Stimulated activated CD4-positive, alpha-beta T cell treated with anti-CD3 and anti-CD28 coated beads, Interleukin-12 subunit alpha, Interleukin-12 subunit beta, amount 100 ng/mL, for 24 hours (primary cell): ENCODE data around the gene CDK1.

Source experiments
- DNase-seq, 2 experiments: peaks; one replicate each; pipeline ENCODE4 v3.0.0-alpha.2; 2020; ENCODE audit warnings: low read depth in 2 of 2

CDK1 gene

DNA sequence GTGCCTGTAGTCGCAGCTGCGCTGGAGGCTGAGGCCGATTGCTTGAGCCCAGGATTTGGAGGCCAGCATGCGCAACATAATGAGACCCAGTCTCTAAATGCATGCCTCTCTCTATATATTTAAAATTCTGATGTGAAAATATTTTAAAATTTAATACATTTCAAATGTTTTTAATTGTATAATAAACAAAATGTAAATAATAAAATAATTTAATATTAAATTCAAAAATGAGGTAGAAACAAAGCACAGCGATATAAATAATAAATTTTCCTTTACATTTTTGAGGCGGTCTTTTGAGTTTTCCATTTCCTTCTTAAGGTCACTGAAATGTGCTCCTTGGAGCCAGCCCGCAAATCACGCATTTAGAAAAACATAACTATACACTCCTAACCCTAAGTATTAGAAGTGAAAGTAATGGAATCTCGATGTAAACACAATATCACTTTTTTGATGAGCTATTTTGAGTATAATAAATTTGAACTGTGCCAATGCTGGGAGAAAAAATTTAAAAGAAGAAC is 523 bp upstream of the CDK1 start:
- no peak for DNase-seq

GRCh38 chr10:60778971-60779796 is 906 bp downstream of the CDK1 start:
- no peak for DNase-seq

GRCh38 chr10:60781661-60782060 is 3.4 kb downstream of the CDK1 start:
- no peak for DNase-seq

GRCh38 chr10:60784641-60785040 is 6.4 kb downstream of the CDK1 start:
- no peak for DNase-seq

DNA sequence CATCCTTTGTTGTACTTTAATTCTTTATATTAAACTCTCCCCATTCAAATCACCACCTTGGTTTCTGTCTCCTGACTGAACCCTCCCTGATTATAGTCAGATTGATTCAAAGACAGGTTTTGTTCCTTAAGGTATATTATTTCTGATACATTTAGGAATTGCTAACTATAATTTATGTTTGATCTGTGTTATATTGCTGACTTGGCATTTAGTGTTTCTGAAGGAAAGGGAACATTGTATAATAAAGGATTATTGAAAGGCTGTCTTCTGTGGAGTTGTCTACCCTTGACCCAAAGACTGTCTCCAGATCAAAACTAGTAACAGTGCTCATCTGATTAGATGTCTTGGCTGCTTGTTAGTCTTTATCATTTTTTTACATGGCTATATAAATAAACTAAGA is 10.3 kb downstream of the CDK1 start:
- no peak for DNase-seq

DNA sequence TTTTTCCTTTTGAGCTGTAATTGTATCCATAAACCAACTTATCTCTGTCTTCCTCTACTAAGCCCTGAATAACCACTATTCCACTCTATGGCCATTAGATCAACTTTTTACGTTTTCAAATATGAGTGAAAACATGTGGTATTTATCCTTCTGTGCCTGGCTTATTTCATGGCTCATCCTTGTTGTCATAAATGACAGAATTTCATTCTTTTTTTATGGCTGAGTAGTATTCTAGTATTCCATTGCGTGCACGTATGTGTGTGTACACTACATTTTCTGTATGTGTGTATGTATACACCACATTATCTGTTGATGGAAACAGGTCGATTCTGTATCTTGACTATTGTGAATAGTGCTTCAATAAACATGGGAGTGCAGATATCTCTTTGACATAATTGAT is 11.1 kb downstream of the CDK1 start:
- DNase-seq = no peak

GRCh38 chr10:60794953-60795352 is 16.7 kb downstream of the CDK1 start:
- DNase-seq = no peak

DNA sequence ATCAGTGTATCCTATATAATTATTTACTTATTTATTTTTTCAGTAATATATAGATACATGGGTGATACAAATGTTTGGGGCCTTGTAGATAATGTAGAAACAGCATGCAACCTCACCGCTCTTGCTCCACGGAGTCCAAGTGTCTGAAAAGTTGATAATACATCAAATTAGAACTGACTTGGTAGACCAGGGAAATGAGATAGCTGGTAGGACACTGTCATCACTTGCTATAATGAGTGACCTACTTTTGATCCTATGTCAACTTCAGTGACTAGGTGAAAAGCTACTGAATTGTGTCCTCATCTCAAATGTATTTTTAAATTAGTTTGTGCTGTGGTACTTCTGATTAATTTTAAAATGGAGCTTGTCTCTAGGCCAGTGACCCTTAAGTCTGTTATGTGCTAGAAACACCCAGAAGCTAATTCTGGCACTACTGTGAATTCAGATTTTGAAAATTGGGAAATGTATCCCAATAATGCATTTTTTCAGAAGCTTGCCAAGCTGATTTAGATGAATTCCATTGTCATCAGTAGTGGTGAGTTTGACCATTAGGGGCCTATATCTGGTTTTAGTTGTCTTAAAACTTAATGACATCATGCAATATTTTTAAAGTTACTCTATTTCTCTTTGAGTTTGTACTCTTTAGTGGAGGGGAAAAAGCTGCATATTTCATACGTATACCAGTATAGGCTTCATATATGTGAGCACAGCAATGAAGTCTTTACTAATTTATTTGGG is 17.4 kb downstream of the CDK1 start:
- DNase-seq = no peak

GRCh38 chr10:60796481-60796880 is 18.2 kb downstream of the CDK1 start:
- DNase-seq = no peak

- DNase-seq = no peak
Measured at GRCh38 chr10:60797200-60797599, 18.9 kb downstream of the CDK1 start.

- DNase-seq = no peak
Measured at GRCh38 chr10:60798031-60798430, 19.8 kb downstream of the CDK1 start.

GRCh38 chr10:60798870-60799269 is 20.6 kb downstream of the CDK1 start:
- no peak for DNase-seq

GRCh38 chr10:60799971-60800650 is 21.8 kb downstream of the CDK1 start:
- no peak for DNase-seq

- no peak for DNase-seq
Measured at GRCh38 chr10:60800918-60801317, 22.6 kb downstream of the CDK1 start.

DNA sequence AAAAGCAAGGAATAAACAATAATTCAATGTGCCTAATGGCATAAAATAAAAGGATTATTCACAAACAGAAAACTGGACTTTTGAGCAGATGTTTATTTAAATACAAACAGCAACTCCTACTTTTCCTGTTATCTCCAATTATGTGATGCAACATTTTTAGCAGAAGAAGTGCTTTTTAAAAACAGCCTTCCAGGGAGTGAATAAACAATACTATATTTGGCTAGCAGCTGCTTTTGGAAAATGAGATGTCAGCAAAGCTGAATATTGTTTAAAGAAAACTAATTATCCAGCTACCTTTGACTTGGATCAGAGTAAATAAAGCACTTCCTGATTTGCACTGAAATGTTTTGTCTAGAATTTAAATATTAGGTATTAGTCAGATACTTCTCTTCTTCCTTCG is 23.2 kb downstream of the CDK1 start:
- DNase-seq = no peak

- DNase-seq = no peak
Measured at GRCh38 chr10:60803433-60803832, 25.2 kb downstream of the CDK1 start.

GRCh38 chr10:60803865-60804264 is 25.6 kb downstream of the CDK1 start:
- DNase-seq = no peak

DNA sequence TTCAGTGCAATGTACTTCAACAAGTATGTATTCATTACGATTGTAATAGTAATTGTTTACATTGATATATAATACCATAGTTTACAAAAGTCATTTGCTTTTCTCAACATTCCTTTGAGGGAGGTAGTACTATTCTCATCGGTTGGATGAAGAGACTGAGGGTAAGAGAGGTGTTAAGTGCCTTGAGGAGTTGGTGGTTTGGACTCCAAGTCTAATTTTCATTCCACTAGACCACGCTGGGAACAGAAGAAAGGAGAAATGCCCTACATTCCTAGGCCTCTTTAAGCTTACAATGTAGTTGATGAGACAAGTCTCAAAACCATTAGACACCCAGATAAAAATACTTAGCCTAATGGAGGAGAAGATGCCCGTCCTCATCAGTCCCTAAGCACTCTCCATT is 28.6 kb downstream of the CDK1 start:
- no peak for DNase-seq

- DNase-seq = no peak
Measured at GRCh38 chr10:60807499-60807898, 29.2 kb downstream of the CDK1 start.

DNA sequence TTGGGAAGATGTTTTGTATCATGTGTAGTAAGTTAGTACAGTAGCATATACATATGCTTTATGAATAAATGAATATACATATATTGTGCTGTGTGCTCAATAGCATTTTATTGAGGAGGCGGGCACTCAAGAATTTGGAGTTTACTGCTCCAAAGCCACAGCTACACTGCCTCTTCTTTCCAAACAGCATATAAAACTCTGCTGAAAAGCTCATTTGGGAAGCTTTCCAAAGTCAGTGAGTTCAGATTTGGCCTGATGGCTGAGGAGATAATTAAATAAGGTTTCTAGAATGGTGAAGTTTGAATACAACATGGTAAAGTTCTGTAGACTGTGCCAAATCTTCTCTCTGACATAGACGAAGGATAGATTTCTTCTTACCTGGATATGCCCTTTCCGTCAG is 29.8 kb downstream of the CDK1 start:
- DNase-seq = no peak

DNA sequence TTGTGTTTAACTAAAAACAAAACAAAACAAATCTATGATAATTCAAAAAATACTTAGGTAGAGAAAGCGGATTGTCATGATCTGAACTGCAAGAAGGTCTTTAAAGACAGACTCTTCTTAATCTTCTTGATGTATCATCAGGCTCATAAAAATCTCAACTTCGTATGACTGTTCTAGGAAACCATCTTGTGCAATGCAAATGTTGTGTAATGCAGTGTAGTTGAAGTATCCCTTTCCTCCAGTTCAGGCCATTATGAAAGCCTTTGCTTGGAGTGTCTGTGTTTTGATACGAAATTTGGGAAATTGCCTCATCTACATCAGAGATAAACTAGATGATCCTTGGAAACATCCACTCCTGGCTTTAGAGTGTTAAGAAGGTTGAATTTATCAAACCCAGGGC is 30.9 kb downstream of the CDK1 start:
- no peak for DNase-seq

- DNase-seq = no peak
Measured at GRCh38 chr10:60810437-60811182, 32.3 kb downstream of the CDK1 start.
